ENCODE data around the gene BEND6.

DNA sequence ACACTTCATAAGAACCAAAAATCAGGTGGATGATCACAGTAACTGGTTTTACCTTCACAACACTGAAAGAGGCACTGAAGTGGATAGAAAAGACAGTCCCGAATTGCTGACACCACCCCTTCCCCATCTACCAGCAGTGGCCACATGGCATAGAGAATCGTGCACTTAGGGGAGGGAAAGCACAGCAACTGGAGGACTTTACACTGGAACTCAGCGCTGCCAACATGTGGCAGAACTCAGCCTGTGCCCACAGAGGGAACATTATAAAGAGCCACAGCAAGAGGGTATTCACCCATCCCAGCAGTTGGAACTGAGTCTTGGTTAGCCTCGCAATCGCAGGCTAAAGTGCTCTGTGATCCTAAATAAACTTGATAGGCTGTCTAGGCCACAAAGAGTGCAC, 85.1 kb downstream of the BEND6 start:
- TF ChIP-seq, protein P1, sequence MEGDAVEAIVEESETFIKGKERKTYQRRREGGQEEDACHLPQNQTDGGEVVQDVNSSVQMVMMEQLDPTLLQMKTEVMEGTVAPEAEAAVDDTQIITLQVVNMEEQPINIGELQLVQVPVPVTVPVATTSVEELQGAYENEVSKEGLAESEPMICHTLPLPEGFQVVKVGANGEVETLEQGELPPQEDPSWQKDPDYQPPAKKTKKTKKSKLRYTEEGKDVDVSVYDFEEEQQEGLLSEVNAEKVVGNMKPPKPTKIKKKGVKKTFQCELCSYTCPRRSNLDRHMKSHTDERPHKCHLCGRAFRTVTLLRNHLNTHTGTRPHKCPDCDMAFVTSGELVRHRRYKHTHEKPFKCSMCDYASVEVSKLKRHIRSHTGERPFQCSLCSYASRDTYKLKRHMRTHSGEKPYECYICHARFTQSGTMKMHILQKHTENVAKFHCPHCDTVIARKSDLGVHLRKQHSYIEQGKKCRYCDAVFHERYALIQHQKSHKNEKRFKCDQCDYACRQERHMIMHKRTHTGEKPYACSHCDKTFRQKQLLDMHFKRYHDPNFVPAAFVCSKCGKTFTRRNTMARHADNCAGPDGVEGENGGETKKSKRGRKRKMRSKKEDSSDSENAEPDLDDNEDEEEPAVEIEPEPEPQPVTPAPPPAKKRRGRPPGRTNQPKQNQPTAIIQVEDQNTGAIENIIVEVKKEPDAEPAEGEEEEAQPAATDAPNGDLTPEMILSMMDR (conservative IDR thresholded peaks at IDR 0.05; ENCODE audit: low read length) = peak; percentile 51
- TF ChIP-seq EZH2phosphoT487 (IDR thresholded peaks at IDR 0.05; ENCODE audit: borderline replicate concordance, low read depth, low read length) = no peak

Data from OCI-LY7 (cell line).